ENCODE data around the gene MKLN1.

DNA sequence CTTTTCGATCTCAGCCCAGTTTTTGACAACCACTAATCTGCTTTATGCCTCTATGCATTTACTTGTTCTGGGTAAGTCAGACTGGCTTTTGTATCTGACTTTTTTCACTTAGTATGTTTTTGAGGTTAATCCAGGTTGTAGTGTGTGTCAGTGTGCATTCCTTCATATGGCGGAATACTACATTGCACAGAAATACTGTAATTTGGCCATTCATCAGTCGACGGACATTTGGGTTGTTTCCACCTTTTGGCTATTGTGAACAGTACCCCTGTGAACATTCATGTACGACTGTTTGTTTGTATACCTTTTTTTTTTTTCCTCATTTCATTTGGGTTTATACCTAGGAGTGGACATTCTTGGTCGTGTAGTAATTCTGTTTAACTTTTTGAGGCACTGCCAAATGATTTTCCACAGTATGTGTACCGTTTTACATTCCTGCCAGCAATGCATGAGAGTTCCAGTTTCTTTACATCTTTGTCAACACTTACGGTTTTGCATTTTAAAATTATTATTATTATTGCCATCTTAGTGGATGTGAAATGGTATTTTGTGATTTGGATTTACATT, 57.4 kb downstream of the MKLN1 start:
- no peak for TF ChIP-seq PHF8 (CRISPR knock-in tag; IDR thresholded peaks at IDR 0.05)
- TF ChIP-seq, protein P1, sequence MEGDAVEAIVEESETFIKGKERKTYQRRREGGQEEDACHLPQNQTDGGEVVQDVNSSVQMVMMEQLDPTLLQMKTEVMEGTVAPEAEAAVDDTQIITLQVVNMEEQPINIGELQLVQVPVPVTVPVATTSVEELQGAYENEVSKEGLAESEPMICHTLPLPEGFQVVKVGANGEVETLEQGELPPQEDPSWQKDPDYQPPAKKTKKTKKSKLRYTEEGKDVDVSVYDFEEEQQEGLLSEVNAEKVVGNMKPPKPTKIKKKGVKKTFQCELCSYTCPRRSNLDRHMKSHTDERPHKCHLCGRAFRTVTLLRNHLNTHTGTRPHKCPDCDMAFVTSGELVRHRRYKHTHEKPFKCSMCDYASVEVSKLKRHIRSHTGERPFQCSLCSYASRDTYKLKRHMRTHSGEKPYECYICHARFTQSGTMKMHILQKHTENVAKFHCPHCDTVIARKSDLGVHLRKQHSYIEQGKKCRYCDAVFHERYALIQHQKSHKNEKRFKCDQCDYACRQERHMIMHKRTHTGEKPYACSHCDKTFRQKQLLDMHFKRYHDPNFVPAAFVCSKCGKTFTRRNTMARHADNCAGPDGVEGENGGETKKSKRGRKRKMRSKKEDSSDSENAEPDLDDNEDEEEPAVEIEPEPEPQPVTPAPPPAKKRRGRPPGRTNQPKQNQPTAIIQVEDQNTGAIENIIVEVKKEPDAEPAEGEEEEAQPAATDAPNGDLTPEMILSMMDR (CRISPR knock-in tag; IDR thresholded peaks at IDR 0.05) = no peak
- TF ChIP-seq, protein P2, sequence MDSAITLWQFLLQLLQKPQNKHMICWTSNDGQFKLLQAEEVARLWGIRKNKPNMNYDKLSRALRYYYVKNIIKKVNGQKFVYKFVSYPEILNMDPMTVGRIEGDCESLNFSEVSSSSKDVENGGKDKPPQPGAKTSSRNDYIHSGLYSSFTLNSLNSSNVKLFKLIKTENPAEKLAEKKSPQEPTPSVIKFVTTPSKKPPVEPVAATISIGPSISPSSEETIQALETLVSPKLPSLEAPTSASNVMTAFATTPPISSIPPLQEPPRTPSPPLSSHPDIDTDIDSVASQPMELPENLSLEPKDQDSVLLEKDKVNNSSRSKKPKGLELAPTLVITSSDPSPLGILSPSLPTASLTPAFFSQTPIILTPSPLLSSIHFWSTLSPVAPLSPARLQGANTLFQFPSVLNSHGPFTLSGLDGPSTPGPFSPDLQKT (CRISPR knock-in tag; IDR thresholded peaks at IDR 0.05; ENCODE audit: borderline replicate concordance) = no peak
- TF ChIP-seq RBFOX2 (IDR thresholded peaks at IDR 0.05; ENCODE audit: low read depth, low read length) = no peak
- TF ChIP-seq, protein P3, sequence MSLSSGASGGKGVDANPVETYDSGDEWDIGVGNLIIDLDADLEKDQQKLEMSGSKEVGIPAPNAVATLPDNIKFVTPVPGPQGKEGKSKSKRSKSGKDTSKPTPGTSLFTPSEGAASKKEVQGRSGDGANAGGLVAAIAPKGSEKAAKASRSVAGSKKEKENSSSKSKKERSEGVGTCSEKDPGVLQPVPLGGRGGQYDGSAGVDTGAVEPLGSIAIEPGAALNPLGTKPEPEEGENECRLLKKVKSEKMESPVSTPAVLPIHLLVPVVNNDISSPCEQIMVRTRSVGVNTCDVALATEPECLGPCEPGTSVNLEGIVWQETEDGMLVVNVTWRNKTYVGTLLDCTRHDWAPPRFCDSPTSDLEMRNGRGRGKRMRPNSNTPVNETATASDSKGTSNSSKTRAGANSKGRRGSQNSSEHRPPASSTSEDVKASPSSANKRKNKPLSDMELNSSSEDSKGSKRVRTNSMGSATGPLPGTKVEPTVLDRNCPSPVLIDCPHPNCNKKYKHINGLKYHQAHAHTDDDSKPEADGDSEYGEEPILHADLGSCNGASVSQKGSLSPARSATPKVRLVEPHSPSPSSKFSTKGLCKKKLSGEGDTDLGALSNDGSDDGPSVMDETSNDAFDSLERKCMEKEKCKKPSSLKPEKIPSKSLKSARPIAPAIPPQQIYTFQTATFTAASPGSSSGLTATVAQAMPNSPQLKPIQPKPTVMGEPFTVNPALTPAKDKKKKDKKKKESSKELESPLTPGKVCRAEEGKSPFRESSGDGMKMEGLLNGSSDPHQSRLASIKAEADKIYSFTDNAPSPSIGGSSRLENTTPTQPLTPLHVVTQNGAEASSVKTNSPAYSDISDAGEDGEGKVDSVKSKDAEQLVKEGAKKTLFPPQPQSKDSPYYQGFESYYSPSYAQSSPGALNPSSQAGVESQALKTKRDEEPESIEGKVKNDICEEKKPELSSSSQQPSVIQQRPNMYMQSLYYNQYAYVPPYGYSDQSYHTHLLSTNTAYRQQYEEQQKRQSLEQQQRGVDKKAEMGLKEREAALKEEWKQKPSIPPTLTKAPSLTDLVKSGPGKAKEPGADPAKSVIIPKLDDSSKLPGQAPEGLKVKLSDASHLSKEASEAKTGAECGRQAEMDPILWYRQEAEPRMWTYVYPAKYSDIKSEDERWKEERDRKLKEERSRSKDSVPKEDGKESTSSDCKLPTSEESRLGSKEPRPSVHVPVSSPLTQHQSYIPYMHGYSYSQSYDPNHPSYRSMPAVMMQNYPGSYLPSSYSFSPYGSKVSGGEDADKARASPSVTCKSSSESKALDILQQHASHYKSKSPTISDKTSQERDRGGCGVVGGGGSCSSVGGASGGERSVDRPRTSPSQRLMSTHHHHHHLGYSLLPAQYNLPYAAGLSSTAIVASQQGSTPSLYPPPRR (CRISPR knock-in tag; IDR thresholded peaks at IDR 0.05; ENCODE audit: borderline replicate concordance) = no peak
- TF ChIP-seq, protein P4, sequence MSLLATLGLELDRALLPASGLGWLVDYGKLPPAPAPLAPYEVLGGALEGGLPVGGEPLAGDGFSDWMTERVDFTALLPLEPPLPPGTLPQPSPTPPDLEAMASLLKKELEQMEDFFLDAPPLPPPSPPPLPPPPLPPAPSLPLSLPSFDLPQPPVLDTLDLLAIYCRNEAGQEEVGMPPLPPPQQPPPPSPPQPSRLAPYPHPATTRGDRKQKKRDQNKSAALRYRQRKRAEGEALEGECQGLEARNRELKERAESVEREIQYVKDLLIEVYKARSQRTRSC (CRISPR knock-in tag; IDR thresholded peaks at IDR 0.05; ENCODE audit: low read depth) = no peak
- no peak for TF ChIP-seq ADNP (CRISPR knock-in tag; IDR thresholded peaks at IDR 0.05)
- TF ChIP-seq NCOA2 (CRISPR knock-in tag; IDR thresholded peaks at IDR 0.05) = no peak
- TF ChIP-seq, protein P5, sequence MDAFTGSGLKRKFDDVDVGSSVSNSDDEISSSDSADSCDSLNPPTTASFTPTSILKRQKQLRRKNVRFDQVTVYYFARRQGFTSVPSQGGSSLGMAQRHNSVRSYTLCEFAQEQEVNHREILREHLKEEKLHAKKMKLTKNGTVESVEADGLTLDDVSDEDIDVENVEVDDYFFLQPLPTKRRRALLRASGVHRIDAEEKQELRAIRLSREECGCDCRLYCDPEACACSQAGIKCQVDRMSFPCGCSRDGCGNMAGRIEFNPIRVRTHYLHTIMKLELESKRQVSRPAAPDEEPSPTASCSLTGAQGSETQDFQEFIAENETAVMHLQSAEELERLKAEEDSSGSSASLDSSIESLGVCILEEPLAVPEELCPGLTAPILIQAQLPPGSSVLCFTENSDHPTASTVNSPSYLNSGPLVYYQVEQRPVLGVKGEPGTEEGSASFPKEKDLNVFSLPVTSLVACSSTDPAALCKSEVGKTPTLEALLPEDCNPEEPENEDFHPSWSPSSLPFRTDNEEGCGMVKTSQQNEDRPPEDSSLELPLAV (CRISPR knock-in tag; conservative IDR thresholded peaks at IDR 0.05; ENCODE audit: low read depth) = no peak
- TF ChIP-seq, protein P6, sequence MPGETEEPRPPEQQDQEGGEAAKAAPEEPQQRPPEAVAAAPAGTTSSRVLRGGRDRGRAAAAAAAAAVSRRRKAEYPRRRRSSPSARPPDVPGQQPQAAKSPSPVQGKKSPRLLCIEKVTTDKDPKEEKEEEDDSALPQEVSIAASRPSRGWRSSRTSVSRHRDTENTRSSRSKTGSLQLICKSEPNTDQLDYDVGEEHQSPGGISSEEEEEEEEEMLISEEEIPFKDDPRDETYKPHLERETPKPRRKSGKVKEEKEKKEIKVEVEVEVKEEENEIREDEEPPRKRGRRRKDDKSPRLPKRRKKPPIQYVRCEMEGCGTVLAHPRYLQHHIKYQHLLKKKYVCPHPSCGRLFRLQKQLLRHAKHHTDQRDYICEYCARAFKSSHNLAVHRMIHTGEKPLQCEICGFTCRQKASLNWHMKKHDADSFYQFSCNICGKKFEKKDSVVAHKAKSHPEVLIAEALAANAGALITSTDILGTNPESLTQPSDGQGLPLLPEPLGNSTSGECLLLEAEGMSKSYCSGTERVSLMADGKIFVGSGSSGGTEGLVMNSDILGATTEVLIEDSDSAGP (CRISPR knock-in tag; IDR thresholded peaks at IDR 0.05; ENCODE audit: borderline replicate concordance) = no peak
- TF ChIP-seq PHF21A (CRISPR knock-in tag; IDR thresholded peaks at IDR 0.05) = no peak
- no peak for TF ChIP-seq EP300 (IDR thresholded peaks at IDR 0.05; ENCODE audit: low read depth in 2 of 2, low read length in 2 of 2)
- no peak for TF ChIP-seq EP300 (CRISPR knock-in tag; IDR thresholded peaks at IDR 0.05; ENCODE audit: borderline replicate concordance)
- TF ChIP-seq ZNF264 (CRISPR knock-in tag; IDR thresholded peaks at IDR 0.05) = no peak

Measured in HepG2 (cell line).